ENCODE results near the gene HASPIN. TPM values are rescaled to one million over a fixed set of nuclear protein-coding genes. Genes with fewer than 3 reads are reported as not detected.
"Not testable (repeated sequence)": the region's sequence is repeated elsewhere in the genome, so short reads cannot be mapped to it uniquely, and the experiment has no call there.

Gene HASPIN
- total RNA-seq, 1 experiment from 2014 or later = 28.1 TPM

- not testable (repeated sequence) for DNase-seq (ENCODE audit: low read depth)
Observed at GRCh38 chr17:3734911-3735276, 11.2 kb downstream of the HASPIN start.

GRCh38 chr17:3735515-3735914, 11.8 kb downstream of the HASPIN start:
- DNase-seq (ENCODE audit: low read depth) = no peak

- DNase-seq (ENCODE audit: low read depth) = no peak
Observed at GRCh38 chr17:3738562-3739295, 15.0 kb downstream of the HASPIN start.

- DNase-seq (ENCODE audit: low read depth) = no peak
Observed at GRCh38 chr17:3739422-3740124, 15.9 kb downstream of the HASPIN start.

GRCh38 chr17:3740611-3741073, 16.9 kb downstream of the HASPIN start:
- DNase-seq (ENCODE audit: low read depth) = no peak

GRCh38 chr17:3744014-3744413, 20.3 kb downstream of the HASPIN start:
- DNase-seq (ENCODE audit: low read depth) = no peak

GRCh38 chr17:3745071-3745470, 21.4 kb downstream of the HASPIN start:
- no peak for DNase-seq (ENCODE audit: low read depth)

- DNase-seq (ENCODE audit: low read depth) = no peak
Observed at GRCh38 chr17:3747805-3748204, 24.1 kb downstream of the HASPIN start.

GRCh38 chr17:3748576-3748975, 24.9 kb downstream of the HASPIN start:
- DNase-seq (ENCODE audit: low read depth) = no peak

- no peak for DNase-seq (ENCODE audit: low read depth)
Observed at GRCh38 chr17:3750296-3750695, 26.6 kb downstream of the HASPIN start.

GRCh38 chr17:3750926-3751325, 27.2 kb downstream of the HASPIN start:
- no peak for DNase-seq (ENCODE audit: low read depth)

GRCh38 chr17:3751836-3752235, 28.1 kb downstream of the HASPIN start:
- no peak for DNase-seq (ENCODE audit: low read depth)

- DNase-seq (ENCODE audit: low read depth) = no peak
Observed at GRCh38 chr17:3753624-3754023, 29.9 kb downstream of the HASPIN start.

- no peak for DNase-seq (ENCODE audit: low read depth)
Observed at GRCh38 chr17:3754066-3754457, 30.4 kb downstream of the HASPIN start.

GRCh38 chr17:3754458-3755334, 31.0 kb downstream of the HASPIN start:
- DNase-seq (ENCODE audit: low read depth) = no peak

GRCh38 chr17:3755335-3756030, 31.8 kb downstream of the HASPIN start:
- no peak for DNase-seq (ENCODE audit: low read depth)

GRCh38 chr17:3759597-3760216, 36.0 kb downstream of the HASPIN start:
- DNase-seq (ENCODE audit: low read depth) = no peak

- DNase-seq (ENCODE audit: low read depth) = no peak
Observed at GRCh38 chr17:3761036-3761917, 37.6 kb downstream of the HASPIN start.

- no peak for DNase-seq (ENCODE audit: low read depth)
Observed at GRCh38 chr17:3761918-3762380, 38.2 kb downstream of the HASPIN start.
